HepG2 (cell line): ENCODE results near the gene FBXO44. TPM values are rescaled to one million over a fixed set of nuclear protein-coding genes. Genes with fewer than 3 reads are reported as not detected.

Experiments used
- ATAC-seq: fragments of 200-7000 bp; cut with Tn5 transposase; 3 replicates; pipeline ENCODE4 v1.9.1; 2020; ENCODE audit warnings: mild to moderate bottlenecking, moderate library complexity
- BruUV-seq: library from RNA; stranded (reverse); fragments of 400-500 nt; replicated peaks from 2 replicates; lab custom pipeline; 2021; lab: Mats Ljungman, UMichigan
- CTCF ChIA-PET: fragments of 300-600 bp; formaldehyde crosslinking; extraction: SDS; loops from one replicate; lab custom pipeline; 2021; ENCODE audit warnings: low total read pairs, inconsistent platforms, low intra/inter-chr PET ratio; lab: Yijun Ruan, JAX
- POLR2A ChIA-PET: fragments of 350-600 bp; sonication (Branson Sonifier 250); formaldehyde crosslinking; loops from one replicate; lab custom pipeline; 2020; ENCODE audit warnings: antibody characterized with exemption, inconsistent platforms; lab: Yijun Ruan, JAX
- DNase-seq: peaks from one replicate; pipeline ENCODE4 v3.0.0-alpha.2; 2015; ENCODE audit warnings: low spot score
- FAIRE-seq: peaks from 3 replicates; lab custom pipeline; 2011; peaks lifted over from hg19 to GRCh38; lab: Jason Lieb, UNC
- H2AFZ ChIP-seq: one replicate; pipeline ENCODE4 v1.6.1; 2011; ENCODE audit warnings: low read length, inconsistent platforms
- H3K27ac ChIP-seq: fragments of 300-600 bp; 3 replicates; pipeline ENCODE4 v1.8.0; 2011; ENCODE audit warnings: mixed run types, mild to moderate bottlenecking, mixed read lengths, low read length, inconsistent platforms; ENCODE audit not compliant: insufficient read depth; ENCODE audit errors: extremely low read length
- H3K27me3 ChIP-seq, 2 experiments: fragments of 200-600 bp in 1 of 2; 2 replicates in 1 of 2; 3 replicates in 1 of 2; pipeline versions ENCODE4 v1.6.0 to v1.8.0; 2011; ENCODE audit warnings: low read length in 2 of 2, mild to moderate bottlenecking in 2 of 2, moderate library complexity in 2 of 2, inconsistent platforms in 1 of 2; ENCODE audit not compliant: insufficient read depth in 2 of 2, control insufficient read depth in 1 of 2
- H3K36me3 ChIP-seq, 2 experiments: fragments of 200-600 bp in 1 of 2; replicated peaks in 1 of 2; 2 replicates in 1 of 2; 3 replicates in 1 of 2; pipeline versions ENCODE4 v1.5.1 to v1.8.0; 2011; ENCODE audit warnings: low read length in 2 of 2, inconsistent platforms in 1 of 2; ENCODE audit not compliant: insufficient read depth in 2 of 2, control insufficient read depth in 1 of 2
- H3K4me1 ChIP-seq: 2 replicates; pipeline ENCODE4 v1.5.1; 2012; ENCODE audit warnings: low read length, inconsistent platforms; ENCODE audit not compliant: insufficient read depth
- H3K4me2 ChIP-seq: 2 replicates; pipeline ENCODE4 v1.6.0; 2011; ENCODE audit warnings: low read depth, low read length, inconsistent platforms
- H3K4me3 ChIP-seq, 3 experiments: fragments of 200-600 bp in 1 of 3; sonication (generic), shearing (Covaris generic) in 1 of 3; replicated peaks in 1 of 3; 2 replicates each; pipeline ENCODE4 v1.5.1; 2011 to 2016; ENCODE audit warnings: low read length in 3 of 3, inconsistent platforms in 2 of 3, low read depth in 2 of 3, mild to moderate bottlenecking in 2 of 3, control low read depth in 1 of 3, mixed read lengths in 1 of 3; ENCODE audit not compliant: insufficient read depth in 1 of 3
- H3K79me2 ChIP-seq: one replicate; pipeline ENCODE4 v1.6.1; 2011; ENCODE audit warnings: low read length, inconsistent platforms; ENCODE audit not compliant: insufficient read depth
- H3K9ac ChIP-seq: 2 replicates; pipeline ENCODE4 v1.6.0; 2011; ENCODE audit warnings: mild to moderate bottlenecking, low read depth, low read length, inconsistent platforms; ENCODE audit not compliant: insufficient read depth
- H3K9me3 ChIP-seq: 2 replicates; pipeline ENCODE4 v1.5.1; 2012; ENCODE audit warnings: mild to moderate bottlenecking, low read length
- H4K20me1 ChIP-seq: 2 replicates; pipeline ENCODE4 v1.6.0; 2011; ENCODE audit warnings: inconsistent platforms, mild to moderate bottlenecking, low read length, moderate library complexity; ENCODE audit not compliant: insufficient read depth
- DPF2 ChIP-seq: sonication (generic); formaldehyde crosslinking; IDR thresholded peaks from 2 replicates; pipeline ENCODE4 v1.4.0; 2020; ENCODE audit warnings: mild to moderate bottlenecking, low read depth, missing genetic modification reagents, borderline replicate concordance
- EP300 ChIP-seq, 3 experiments: sonication (generic) in 1 of 3; formaldehyde crosslinking in 1 of 3; IDR thresholded peaks; 2 replicates each; pipeline versions ENCODE4 v1.5.1 to v1.6.1; 2011 to 2020; ENCODE audit warnings: low read depth in 2 of 3, low read length in 2 of 3, borderline replicate concordance in 1 of 3, improper control_type of control experiment in 1 of 3, mild to moderate bottlenecking in 1 of 3, missing genetic modification reagents in 1 of 3, moderate library complexity in 1 of 3
- FOSL2 ChIP-seq: sonication (generic); formaldehyde crosslinking; IDR thresholded peaks from 2 replicates; pipeline ENCODE4 v1.4.0; 2020; ENCODE audit warnings: missing genetic modification reagents
- GABPB1 ChIP-seq: IDR thresholded peaks from 2 replicates; pipeline ENCODE4 v1.6.1; 2016; ENCODE audit warnings: mild to moderate bottlenecking, missing genetic modification reagents, moderate library complexity, missing compliant biosample characterization
- HNF4G ChIP-seq, 2 experiments: sonication (generic) in 1 of 2; formaldehyde crosslinking in 1 of 2; IDR thresholded peaks; 2 replicates each; pipeline versions ENCODE4 v1.4.0 to v1.6.1; 2011 to 2020; ENCODE audit warnings: borderline replicate concordance in 2 of 2, low read depth in 2 of 2, mild to moderate bottlenecking in 2 of 2, low read length in 1 of 2, missing genetic modification reagents in 1 of 2, moderate library complexity in 1 of 2
- NFIB ChIP-seq: sonication (generic); formaldehyde crosslinking; IDR thresholded peaks from 2 replicates; pipeline ENCODE4 v1.9.0; 2021; ENCODE audit warnings: missing genetic modification reagents, mild to moderate bottlenecking, borderline replicate concordance
- RARA ChIP-seq: IDR thresholded peaks from 2 replicates; pipeline ENCODE4 v1.6.1; 2016; ENCODE audit warnings: missing genetic modification reagents, missing compliant biosample characterization
- ZBTB42 ChIP-seq: sonication (generic); formaldehyde crosslinking; IDR thresholded peaks from 2 replicates; pipeline ENCODE4 v1.5.0; 2020; ENCODE audit warnings: mild to moderate bottlenecking, missing genetic modification reagents
- ZNF550 ChIP-seq: sonication (generic); formaldehyde crosslinking; IDR thresholded peaks from 2 replicates; pipeline ENCODE4 v1.4.0; 2020; ENCODE audit warnings: mild to moderate bottlenecking, missing genetic modification reagents, borderline replicate concordance
- WGBS: methylation state at CpG from one replicate; pipeline ENCODE4 v1.1.6; 2017; ENCODE audit warnings: low lambda C conversion rate; 5-methylcytosine and 5-hydroxymethylcytosine counted together
- in situ Hi-C: cut with HindIII; loops from 2 replicates; pipeline ENCODE4 v1.10.0; 2017; ENCODE audit warnings: low pct_unique_long_range_greater_than_20kb; ENCODE audit not compliant: extremely low pct_ligation_motif_present
- intact Hi-C: fragments of 100-400 bp; cut with micrococcal nuclease; formaldehyde crosslinking; loops from one replicate; pipeline ENCODE4 v1.10.0; 2022; ENCODE audit not compliant: unreplicated experiment
- polyA plus RNA-seq, 8 experiments: library from polyadenylated mRNA; depleted of rRNA in 3 of 8; stranded (reverse) in 7 of 8; unstranded in 1 of 8; fragments of >200 nt; fragmentation: Illumina TruSeq in 4 of 8; extraction: Trizol in 4 of 8; gene quantifications; 2 replicates each; pipeline versions ENCODE4 v1.2.1 to v1.2.3, GENCODE V29; 2011 to 2016; ENCODE audit warnings: low read depth in 4 of 8, missing spikeins in 1 of 8, mixed read lengths in 1 of 8; ENCODE audit not compliant: insufficient read depth in 1 of 8
- total RNA-seq, 5 experiments: library from RNA; depleted of rRNA; stranded (reverse); fragments of >200 nt; fragmentation: Illumina TruSeq; extraction: Trizol; gene quantifications; 2 replicates each; pipeline ENCODE4 v1.2.3, GENCODE V29; 2016; ENCODE audit warnings: low read depth in 1 of 5
- TF ChIP-seq, protein P1 (sequence below): sonication (generic); formaldehyde crosslinking; IDR thresholded peaks from 2 replicates; pipeline ENCODE4 v1.4.0; 2020; ENCODE audit warnings: missing genetic modification reagents
- TF ChIP-seq, protein P2 (sequence below): sonication (generic); formaldehyde crosslinking; IDR thresholded peaks from 2 replicates; pipeline ENCODE4 v1.8.1; 2023; ENCODE audit warnings: mild to moderate bottlenecking, inconsistent platforms, moderate library complexity, missing genetic modification reagents, borderline replicate concordance

The FBXO44 gene
- total and polyA plus RNA-seq, 2 of the 13 experiments (the other 11 are each of a cell fraction or from before 2014, with no cell fraction given) = 22.4 to 27.9 TPM

DNA sequence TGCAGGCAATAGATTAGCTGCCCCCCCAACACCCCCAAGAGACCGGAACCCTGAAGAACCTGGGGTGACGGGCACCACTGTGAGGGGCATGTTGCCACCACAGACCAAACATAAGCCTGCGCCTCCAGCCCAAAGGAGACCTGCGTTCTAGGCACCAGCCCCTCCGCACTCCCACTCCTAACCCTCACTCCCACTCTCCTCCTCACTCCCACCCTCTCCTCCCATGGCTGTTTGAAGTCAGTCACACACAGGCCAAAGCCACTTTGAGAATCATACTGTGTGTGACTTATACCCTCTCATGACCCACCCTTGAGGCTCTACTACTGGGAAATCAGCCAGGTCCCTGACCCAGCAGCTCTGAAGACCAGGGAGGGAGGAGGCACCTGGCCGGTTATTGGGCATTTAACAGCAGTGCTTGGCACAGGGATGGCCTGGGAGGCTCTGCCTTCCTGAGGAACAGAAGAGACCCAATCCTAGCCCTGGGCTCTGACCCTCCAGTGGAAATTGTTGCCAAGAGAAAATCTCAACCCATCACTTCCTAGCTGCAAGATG is 44.0 kb upstream of the FBXO44 start:
- Histone ChIP-seq H3K27me3 (peaks cover 5 to 34% of the 10 kb centered on the region in 2 experiments; a peak in 4 of 5 replicates), H2AFZ (no peak overlapping the region), H4K20me1 (no peaks in the 10 kb centered on the region), H3K9ac (no peak overlapping the region), H3K4me2 (no peak overlapping the region), H3K79me2 (no peaks in the 10 kb centered on the region), H3K4me3 (no peak overlapping the region), H3K9me3 (no peaks in the 10 kb centered on the region), H3K27ac (no peak overlapping the region), H3K4me1 (no peaks in the 10 kb centered on the region; the same call in 1 of the 2 replicates), H3K36me3 (no peaks in the 10 kb centered on the region)
- WGBS = 53% methylated on average over 4 of the region's 6 CpGs
- no TSS peak for BruUV-seq
- no peak for ATAC-seq
- intact Hi-C loops = no loop called here
- ChIA-PET POLR2A (no interaction called here), CTCF (no interaction called here)
- DNase-seq = no peak
- FAIRE-seq = no peak
- in situ Hi-C loops = no loop called here
- TF ChIP-seq, protein P1, sequence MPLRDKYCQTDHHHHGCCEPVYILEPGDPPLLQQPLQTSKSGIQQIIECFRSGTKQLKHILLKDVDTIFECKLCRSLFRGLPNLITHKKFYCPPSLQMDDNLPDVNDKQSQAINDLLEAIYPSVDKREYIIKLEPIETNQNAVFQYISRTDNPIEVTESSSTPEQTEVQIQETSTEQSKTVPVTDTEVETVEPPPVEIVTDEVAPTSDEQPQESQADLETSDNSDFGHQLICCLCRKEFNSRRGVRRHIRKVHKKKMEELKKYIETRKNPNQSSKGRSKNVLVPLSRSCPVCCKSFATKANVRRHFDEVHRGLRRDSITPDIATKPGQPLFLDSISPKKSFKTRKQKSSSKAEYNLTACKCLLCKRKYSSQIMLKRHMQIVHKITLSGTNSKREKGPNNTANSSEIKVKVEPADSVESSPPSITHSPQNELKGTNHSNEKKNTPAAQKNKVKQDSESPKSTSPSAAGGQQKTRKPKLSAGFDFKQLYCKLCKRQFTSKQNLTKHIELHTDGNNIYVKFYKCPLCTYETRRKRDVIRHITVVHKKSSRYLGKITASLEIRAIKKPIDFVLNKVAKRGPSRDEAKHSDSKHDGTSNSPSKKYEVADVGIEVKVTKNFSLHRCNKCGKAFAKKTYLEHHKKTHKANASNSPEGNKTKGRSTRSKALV (CRISPR knock-in tag) = no peak

DNA sequence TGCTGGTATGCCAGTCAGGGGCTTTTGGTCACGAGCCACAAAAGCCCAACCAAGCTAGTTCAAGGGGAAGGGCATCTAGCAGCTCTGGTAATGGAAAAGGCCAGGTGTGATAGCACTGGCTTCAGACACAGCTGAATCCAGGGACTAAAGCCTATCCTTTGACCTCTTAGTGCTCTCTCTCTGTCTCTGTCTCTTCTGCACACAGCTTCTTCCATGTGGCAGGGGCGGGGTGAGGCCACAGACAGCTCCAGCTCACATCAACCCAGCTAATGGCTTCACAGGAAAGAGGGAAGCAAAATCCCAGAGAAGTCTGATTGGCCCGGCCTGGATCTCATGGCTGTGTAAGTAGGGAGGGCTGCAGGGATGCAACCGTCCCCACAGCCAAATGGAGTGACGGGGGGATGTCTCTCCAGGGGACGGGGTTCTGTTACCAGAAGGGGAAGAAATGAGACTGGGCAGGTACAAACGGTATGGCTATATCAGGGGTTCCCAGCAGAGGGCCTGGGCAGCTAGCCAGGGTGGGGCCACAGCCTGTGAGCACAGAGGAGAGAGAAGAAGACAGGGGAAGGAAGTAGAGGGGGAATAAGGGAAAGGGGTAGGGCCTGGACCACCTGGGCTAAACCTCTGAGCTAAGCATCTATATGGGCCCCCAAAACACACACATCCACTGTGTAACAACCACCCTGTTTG is 42.9 kb upstream of the FBXO44 start:
- Histone ChIP-seq H3K4me2 (no peak overlapping the region), H3K79me2 (no peaks in the 10 kb centered on the region), H4K20me1 (no peaks in the 10 kb centered on the region), H3K4me1 (no peaks in the 10 kb centered on the region), H2AFZ (no peak overlapping the region), H3K27ac (no peak overlapping the region), H3K27me3 (peaks cover 8 to 26% of the 10 kb centered on the region in 2 experiments; a peak in 4 of 5 replicates), H3K9ac (no peak overlapping the region), H3K9me3 (no peaks in the 10 kb centered on the region), H3K4me3 (no peak overlapping the region), H3K36me3 (no peaks in the 10 kb centered on the region)
- 0% methylated on average over 7 of the region's 7 CpGs for WGBS
- in situ Hi-C loops (no loop called here), intact Hi-C loops (no loop called here)
- no peak for ATAC-seq
- no TSS peak for BruUV-seq
- FAIRE-seq = no peak
- POLR2A ChIA-PET = no interaction called here
- CTCF ChIA-PET = no interaction called here
- no peak for DNase-seq
- TF ChIP-seq NFIB = no peak
- no peak for TF ChIP-seq HNF4G (IDR thresholded peaks at IDR 0.05; ENCODE audit: borderline replicate concordance, low read depth, low read length)
- no peak for TF ChIP-seq HNF4G (CRISPR knock-in tag; IDR thresholded peaks at IDR 0.05; ENCODE audit: borderline replicate concordance, low read depth)
- TF ChIP-seq GABPB1 = no peak
- no peak for TF ChIP-seq ZBTB42 (CRISPR knock-in tag)
- no peak for TF ChIP-seq FOSL2 (CRISPR knock-in tag)
- TF ChIP-seq ZNF550 (CRISPR knock-in tag) = no peak
- TF ChIP-seq EP300 (IDR thresholded peaks at IDR 0.05; ENCODE audit: low read depth in 2 of 2, low read length in 2 of 2) = no peak
- TF ChIP-seq EP300 (CRISPR knock-in tag; IDR thresholded peaks at IDR 0.05; ENCODE audit: borderline replicate concordance) = no peak
- TF ChIP-seq DPF2 (CRISPR knock-in tag) = no peak
- TF ChIP-seq, protein P2, sequence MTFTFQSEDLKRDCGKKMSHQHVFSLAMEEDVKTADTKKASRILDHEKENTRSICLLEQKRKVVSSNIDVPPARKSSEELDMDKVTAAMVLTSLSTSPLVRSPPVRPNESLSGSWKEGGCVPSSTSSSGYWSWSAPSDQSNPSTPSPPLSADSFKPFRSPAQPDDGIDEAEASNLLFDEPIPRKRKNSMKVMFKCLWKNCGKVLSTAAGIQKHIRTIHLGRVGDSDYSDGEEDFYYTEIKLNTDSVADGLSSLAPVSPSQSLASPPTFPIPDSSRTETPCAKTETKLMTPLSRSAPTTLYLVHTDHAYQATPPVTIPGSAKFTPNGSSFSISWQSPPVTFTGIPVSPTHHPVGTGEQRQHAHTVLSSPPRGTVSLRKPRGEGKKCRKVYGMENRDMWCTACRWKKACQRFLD (CRISPR knock-in tag) = no peak
- TF ChIP-seq RARA (CRISPR knock-in tag) = no peak
